Mononuclear cell (primary cell): ENCODE measurements around the gene IRF2BP2. TPM values are rescaled to one million over a fixed set of nuclear protein-coding genes. Genes with fewer than 3 reads are reported as not detected.

Experiments used
- H3K27me3 ChIP-seq: 2 replicates; pipeline ENCODE4 v1.6.0; 2011; ENCODE audit warnings: low read length, control low read depth; ENCODE audit not compliant: insufficient read depth
- H3K4me1 ChIP-seq: 2 replicates; pipeline ENCODE4 v1.5.1; 2011; ENCODE audit warnings: mild to moderate bottlenecking, low read length, control low read depth; ENCODE audit not compliant: insufficient read depth
- H3K4me3 ChIP-seq: 2 replicates; pipeline ENCODE4 v1.5.1; 2011; ENCODE audit warnings: mild to moderate bottlenecking, low read length, moderate library complexity
- H3K9me3 ChIP-seq: 2 replicates; pipeline ENCODE4 v1.5.1; 2011; ENCODE audit warnings: low read depth, mild to moderate bottlenecking, control low read depth, low read length
- total RNA-seq: library from RNA; depleted of rRNA; stranded (reverse); fragments of >200 nt; gene quantifications from one replicate; pipeline ENCODE4 v1.2.3, GENCODE V29; 2012

IRF2BP2 gene
- total RNA-seq, 1 donor = 465 TPM

DNA sequence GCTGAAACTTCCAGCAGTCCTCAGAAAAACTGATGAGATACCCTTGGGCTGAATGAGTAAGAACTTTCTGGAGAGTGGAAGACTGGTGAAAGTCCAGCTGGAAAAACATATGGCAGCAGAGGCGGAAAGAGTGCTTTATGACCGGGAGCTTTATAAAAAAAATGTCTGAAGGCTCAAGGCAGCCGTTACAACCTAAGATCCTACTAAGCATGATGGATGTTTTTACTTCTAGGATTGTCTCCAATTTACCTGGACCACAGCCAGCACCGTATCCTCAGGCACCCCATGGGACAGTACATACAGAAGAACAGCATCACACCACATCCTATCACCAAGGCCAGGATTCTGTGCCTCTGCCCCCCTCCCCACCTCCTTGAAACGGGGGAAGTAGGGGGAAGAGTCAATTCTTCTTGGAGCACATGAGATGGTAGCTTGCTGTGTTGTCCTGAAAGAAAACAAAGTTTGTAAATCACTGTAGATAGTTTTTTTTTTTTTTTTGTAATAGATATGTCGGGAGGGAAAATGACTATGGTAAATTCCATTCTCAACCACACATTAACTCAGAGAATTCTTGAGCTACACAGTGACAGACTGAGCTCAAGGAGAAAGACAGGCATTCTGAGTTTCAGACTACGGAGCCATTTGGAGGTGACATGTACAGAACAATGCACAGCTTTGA is 11.8 kb upstream of the IRF2BP2 start:
- H3K27me3 ChIP-seq = no peaks in the 10 kb centered on the region
- H3K4me3 ChIP-seq = no peak overlapping the region
- peaks cover 27% of the 10 kb centered on the region for H3K4me1 ChIP-seq
- H3K9me3 ChIP-seq = no peaks in the 10 kb centered on the region

DNA sequence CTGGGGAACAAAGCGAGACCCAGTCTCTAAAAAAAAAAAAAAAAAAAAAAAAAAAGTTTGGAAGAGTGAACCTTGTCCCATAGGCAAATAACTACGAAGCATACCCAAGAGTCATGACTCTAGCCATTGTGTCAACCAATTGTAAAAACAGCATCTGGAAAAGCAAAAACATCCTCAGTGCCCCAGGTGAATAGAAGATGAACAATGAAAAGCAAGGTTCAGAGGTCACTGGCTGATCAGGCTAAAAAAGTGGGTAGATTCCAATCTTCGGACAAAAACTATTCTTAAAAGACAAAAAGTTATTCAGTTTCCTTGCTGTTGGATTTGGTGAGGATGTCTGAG is 11.1 kb upstream of the IRF2BP2 start:
- no peaks in the 10 kb centered on the region for H3K9me3 ChIP-seq

GRCh38 chr1:234620272-234621126 is 10.5 kb upstream of the IRF2BP2 start:
- H3K4me1 ChIP-seq = peaks cover 34% of the 10 kb centered on the region
- H3K27me3 ChIP-seq = no peaks in the 10 kb centered on the region
- no peaks in the 10 kb centered on the region for H3K9me3 ChIP-seq
- no peak overlapping the region for H3K4me3 ChIP-seq

More for the DNA sequence above, 11.1 kb upstream of the IRF2BP2 start:
- Histone ChIP-seq H3K27me3 (no peaks in the 10 kb centered on the region), H3K4me3 (no peak overlapping the region), H3K4me1 (peaks cover 34% of the 10 kb centered on the region)

GRCh38 chr1:234619794-234620247 is 9.8 kb upstream of the IRF2BP2 start:
- Histone ChIP-seq H3K9me3 (no peaks in the 10 kb centered on the region), H3K4me1 (peaks cover 34% of the 10 kb centered on the region), H3K4me3 (no peak overlapping the region), H3K27me3 (no peaks in the 10 kb centered on the region)

- Histone ChIP-seq H3K9me3 (no peaks in the 10 kb centered on the region), H3K4me1 (peaks cover 30% of the 10 kb centered on the region), H3K4me3 (no peak overlapping the region), H3K27me3 (no peaks in the 10 kb centered on the region)
Measured at GRCh38 chr1:234619071-234619480, 9.1 kb upstream of the IRF2BP2 start.

DNA sequence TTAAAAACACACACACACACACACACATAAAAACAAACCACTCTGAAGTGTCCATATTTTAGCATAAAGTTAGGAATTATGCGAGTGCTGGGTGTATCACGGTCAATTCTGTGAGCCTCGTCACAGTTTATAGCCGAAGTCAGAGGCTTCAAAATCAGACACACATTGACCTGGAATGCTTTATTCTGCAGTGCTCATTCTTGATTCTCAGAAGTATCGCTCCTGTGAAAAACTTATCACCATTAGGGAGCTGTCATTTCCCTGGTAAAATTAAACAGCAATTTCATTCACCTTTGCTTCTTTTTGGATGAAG is 8.7 kb upstream of the IRF2BP2 start:
- peaks cover 31% of the 10 kb centered on the region for H3K4me1 ChIP-seq
- H3K27me3 ChIP-seq = no peaks in the 10 kb centered on the region
- H3K9me3 ChIP-seq = no peaks in the 10 kb centered on the region
- no peak overlapping the region for H3K4me3 ChIP-seq

- Histone ChIP-seq H3K27me3 (no peaks in the 10 kb centered on the region), H3K9me3 (no peaks in the 10 kb centered on the region), H3K4me3 (no peak overlapping the region), H3K4me1 (peaks cover 36% of the 10 kb centered on the region)
Measured at GRCh38 chr1:234617986-234618736, 8.2 kb upstream of the IRF2BP2 start.

DNA sequence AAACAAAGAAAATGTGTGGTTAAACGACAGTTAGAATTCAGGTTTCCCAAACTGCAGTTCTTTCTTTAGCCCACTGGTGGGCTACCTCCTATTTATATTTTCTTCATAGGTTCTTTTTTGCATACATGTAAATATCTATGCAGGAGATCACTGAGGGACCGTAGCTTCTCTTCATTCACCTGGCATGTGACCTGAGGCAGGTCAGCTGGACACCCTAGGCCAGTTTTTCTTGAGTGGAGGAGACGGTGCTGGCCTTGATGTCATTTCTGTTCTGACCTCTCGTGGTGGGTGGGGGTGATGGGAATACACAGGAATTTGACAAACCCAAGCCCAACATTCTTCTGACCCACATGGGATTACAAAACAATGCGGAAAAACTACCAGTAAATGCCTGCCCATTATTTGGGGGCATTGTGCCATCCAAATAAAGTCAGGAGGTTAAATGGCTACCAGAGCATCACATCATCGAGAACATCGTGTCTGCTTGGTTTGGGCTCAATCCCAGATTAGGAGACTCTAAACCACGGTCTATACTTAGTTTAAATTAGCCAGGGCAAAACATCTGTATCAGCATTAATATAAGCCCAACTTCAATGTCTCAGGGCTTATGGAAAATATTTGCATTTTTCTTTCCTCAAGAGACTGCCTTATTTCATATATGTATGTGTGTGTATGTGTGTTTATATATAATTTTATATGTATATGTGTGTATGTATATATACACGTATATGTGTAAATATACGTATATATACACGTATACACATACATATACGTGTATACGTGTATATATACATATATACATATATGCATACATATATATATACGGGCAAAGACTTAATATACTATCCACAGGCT is 7.4 kb upstream of the IRF2BP2 start:
- H3K4me3 ChIP-seq = no peak overlapping the region
- no peaks in the 10 kb centered on the region for H3K27me3 ChIP-seq
- no peaks in the 10 kb centered on the region for H3K9me3 ChIP-seq
- H3K4me1 ChIP-seq = peaks cover 44% of the 10 kb centered on the region

DNA sequence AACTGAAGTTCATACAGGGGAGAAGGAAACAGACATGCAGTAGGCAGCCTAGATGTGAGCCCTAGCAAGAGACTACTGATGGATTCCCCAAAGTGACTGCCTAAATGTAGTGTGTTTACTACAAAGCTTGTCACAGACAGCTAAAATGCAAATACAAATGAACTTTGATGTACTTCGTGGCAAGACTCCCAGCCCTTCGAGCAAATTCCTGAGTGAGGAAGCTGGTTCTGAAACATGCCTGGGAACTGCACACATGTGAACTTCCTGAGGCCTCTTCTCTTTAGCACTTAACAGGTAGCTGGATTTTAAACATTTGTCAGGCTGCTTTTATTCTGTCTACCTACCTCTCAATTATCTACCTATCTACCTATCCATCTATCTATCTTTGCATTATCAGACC is 6.7 kb upstream of the IRF2BP2 start:
- no peaks in the 10 kb centered on the region for H3K27me3 ChIP-seq
- peaks cover 52% of the 10 kb centered on the region for H3K4me1 ChIP-seq
- H3K4me3 ChIP-seq = no peak overlapping the region
- no peaks in the 10 kb centered on the region for H3K9me3 ChIP-seq

DNA sequence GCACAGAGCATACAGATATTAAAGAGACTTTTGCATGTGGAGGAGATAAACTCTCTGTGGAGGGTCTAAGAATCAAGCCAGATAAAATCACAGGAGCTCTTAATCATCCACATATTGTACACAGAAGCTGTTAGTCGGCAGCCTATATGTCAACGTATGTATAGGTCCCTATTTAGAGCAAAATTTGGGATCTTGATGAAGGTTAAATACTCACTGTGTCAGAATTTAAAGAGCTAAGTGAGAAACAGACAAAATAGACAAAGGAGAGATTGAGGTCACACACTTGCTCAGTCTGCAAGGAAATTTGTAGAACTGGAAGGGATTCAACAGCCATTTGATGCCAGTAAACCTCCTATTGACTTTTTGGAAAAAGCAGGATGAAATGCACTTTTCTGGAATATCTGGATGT is 4.1 kb upstream of the IRF2BP2 start:
- Histone ChIP-seq H3K27me3 (no peaks in the 10 kb centered on the region), H3K9me3 (no peaks in the 10 kb centered on the region), H3K4me1 (peaks cover 45% of the 10 kb centered on the region), H3K4me3 (no peak overlapping the region)

GRCh38 chr1:234613128-234613875 is 3.3 kb upstream of the IRF2BP2 start:
- H3K4me3 ChIP-seq = peak overlapping the region; percentile 2

DNA sequence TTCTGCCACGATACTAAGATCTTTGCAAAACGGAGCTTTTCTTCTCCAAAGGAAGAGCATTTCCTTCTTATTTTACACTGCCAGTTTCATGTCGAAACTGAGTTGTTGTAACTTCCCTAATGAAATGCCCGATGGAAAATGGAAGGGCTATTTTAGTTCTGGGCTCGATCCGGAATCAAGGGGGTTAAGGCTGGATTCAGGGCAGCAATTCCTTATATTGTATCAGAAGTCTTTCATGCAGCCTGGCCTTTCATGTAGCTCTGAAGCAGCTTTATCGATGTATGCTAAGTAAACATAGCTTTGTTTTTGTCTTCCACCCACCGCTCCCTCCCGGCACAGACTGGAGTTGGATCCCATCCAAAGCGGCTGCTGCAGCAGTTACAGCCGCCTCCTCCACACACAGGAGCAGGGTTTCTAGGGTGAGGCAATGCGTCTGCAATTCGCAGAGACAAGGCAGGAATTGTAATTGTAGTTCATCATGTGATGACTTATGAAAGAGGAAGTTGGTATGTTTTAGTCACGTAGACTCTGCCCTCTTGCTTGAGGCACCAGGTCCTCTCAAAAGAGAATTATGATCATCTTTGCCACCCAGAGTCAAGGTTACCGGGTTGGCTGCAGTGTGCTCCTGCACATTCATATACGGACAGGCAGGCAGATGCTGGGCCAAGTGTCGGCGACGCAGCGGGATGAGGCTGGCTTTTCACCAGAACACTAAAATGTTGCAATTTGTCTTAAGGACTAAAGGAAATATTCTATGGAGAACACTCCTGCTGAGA is 2.6 kb upstream of the IRF2BP2 start:
- H3K9me3 ChIP-seq = no peaks in the 10 kb centered on the region
- peak overlapping the region; percentile 9 for H3K4me3 ChIP-seq
- peaks cover 45% of the 10 kb centered on the region for H3K4me1 ChIP-seq
- no peaks in the 10 kb centered on the region for H3K27me3 ChIP-seq

More at GRCh38 chr1:234613128-234613875, 3.3 kb upstream of the IRF2BP2 start:
- no peaks in the 10 kb centered on the region for H3K27me3 ChIP-seq
- H3K4me1 ChIP-seq = peaks cover 40% of the 10 kb centered on the region
- H3K9me3 ChIP-seq = no peaks in the 10 kb centered on the region

GRCh38 chr1:234611847-234612351 is 1.9 kb upstream of the IRF2BP2 start:
- Histone ChIP-seq H3K4me3 (no peak overlapping the region), H3K27me3 (no peaks in the 10 kb centered on the region), H3K9me3 (no peaks in the 10 kb centered on the region), H3K4me1 (peaks cover 51% of the 10 kb centered on the region)
